ENCODE results near the gene SEPTIN5. TPM values are rescaled to one million over a fixed set of nuclear protein-coding genes. Genes with fewer than 3 reads are reported as not detected.

SEPTIN5 gene
- total RNA-seq, 1 donor from 2014 or later = 32.0 TPM

DNA sequence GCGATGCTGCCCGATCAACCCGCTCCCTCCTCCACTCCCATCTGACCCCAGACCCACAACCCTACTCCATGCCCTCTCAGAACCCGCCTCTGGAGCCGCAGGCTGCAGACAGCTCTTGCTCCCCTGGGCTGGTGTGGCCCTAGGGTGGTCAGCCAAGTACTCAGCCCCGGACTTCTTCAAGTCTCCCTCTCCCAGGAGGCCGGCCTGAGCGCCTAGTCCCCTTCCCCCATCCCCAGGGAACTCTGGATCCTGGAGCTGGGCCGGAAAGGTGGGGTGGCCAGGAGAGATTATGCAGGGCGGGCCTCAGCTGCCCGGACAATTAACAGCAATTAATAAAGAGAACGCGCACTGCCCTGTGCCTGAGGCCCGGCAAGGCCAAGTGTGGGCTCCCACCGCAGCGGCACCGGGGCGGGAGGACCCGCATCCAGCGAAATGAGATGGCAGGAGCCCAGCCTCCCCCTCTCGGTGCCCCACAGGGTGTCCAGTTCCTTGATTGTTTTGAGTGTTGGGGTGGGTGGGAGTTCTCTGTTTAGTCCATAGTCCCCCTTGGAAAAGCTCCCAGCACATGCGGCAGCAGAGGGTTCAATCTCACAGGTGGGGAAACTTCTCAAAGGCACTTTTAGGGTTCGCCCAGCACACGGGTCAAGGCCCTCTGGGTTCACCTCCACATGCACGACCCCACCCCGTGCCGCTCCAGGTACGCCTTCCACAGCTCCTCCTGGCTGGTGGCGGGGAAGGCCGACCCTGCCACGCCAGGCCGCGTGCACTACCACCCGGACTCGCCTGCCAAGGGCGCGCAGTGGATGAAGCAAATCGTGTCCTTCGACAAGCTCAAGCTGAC is 49.4 kb downstream of the SEPTIN5 start:
- Mint-ChIP-seq H3K27ac (no peak overlapping the region), H3K9me3 (ENCODE audit: low read depth) (no peaks in the 10 kb centered on the region), H3K4me1 (ENCODE audit: low read depth) (peaks cover 12% of the 10 kb centered on the region), H3K27me3 (peaks cover 65% of the 10 kb centered on the region), H3K36me3 (ENCODE audit: insufficient read depth) (peaks cover 1% of the 10 kb centered on the region), H3K4me3 (ENCODE audit: low read depth) (no peak overlapping the region)
- no peak for DNase-seq (ENCODE audit: low spot score, unreplicated experiment)
- TF ChIP-seq, protein P1, sequence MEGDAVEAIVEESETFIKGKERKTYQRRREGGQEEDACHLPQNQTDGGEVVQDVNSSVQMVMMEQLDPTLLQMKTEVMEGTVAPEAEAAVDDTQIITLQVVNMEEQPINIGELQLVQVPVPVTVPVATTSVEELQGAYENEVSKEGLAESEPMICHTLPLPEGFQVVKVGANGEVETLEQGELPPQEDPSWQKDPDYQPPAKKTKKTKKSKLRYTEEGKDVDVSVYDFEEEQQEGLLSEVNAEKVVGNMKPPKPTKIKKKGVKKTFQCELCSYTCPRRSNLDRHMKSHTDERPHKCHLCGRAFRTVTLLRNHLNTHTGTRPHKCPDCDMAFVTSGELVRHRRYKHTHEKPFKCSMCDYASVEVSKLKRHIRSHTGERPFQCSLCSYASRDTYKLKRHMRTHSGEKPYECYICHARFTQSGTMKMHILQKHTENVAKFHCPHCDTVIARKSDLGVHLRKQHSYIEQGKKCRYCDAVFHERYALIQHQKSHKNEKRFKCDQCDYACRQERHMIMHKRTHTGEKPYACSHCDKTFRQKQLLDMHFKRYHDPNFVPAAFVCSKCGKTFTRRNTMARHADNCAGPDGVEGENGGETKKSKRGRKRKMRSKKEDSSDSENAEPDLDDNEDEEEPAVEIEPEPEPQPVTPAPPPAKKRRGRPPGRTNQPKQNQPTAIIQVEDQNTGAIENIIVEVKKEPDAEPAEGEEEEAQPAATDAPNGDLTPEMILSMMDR (IDR thresholded peaks at IDR 0.05; ENCODE audit: unreplicated experiment) = no peak

DNA sequence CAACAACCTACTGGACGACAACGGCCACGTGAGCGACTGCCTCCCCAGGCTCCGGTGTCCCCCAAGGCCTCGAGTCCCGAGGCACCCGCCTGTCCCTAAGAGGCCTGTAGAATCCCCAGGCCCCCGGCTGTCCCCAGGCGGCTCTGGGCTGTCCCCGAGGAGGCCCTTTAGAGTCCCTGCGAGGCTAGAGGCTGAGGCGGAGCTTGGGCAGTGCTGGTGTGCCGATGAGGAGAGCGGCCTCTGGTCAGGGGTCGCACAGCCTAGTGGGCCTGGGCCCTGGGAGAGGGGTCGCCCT is 49.9 kb downstream of the SEPTIN5 start:
- Mint-ChIP-seq H3K4me3 (ENCODE audit: low read depth) (no peak overlapping the region), H3K27me3 (peaks cover 65% of the 10 kb centered on the region), H3K9me3 (ENCODE audit: low read depth) (no peaks in the 10 kb centered on the region), H3K4me1 (ENCODE audit: low read depth) (peaks cover 12% of the 10 kb centered on the region), H3K36me3 (ENCODE audit: insufficient read depth) (peaks cover 1% of the 10 kb centered on the region), H3K27ac (no peak overlapping the region)
- no peak for DNase-seq (ENCODE audit: low spot score, unreplicated experiment)
- TF ChIP-seq, protein P1 (IDR thresholded peaks at IDR 0.05; ENCODE audit: unreplicated experiment) = no peak

DNA sequence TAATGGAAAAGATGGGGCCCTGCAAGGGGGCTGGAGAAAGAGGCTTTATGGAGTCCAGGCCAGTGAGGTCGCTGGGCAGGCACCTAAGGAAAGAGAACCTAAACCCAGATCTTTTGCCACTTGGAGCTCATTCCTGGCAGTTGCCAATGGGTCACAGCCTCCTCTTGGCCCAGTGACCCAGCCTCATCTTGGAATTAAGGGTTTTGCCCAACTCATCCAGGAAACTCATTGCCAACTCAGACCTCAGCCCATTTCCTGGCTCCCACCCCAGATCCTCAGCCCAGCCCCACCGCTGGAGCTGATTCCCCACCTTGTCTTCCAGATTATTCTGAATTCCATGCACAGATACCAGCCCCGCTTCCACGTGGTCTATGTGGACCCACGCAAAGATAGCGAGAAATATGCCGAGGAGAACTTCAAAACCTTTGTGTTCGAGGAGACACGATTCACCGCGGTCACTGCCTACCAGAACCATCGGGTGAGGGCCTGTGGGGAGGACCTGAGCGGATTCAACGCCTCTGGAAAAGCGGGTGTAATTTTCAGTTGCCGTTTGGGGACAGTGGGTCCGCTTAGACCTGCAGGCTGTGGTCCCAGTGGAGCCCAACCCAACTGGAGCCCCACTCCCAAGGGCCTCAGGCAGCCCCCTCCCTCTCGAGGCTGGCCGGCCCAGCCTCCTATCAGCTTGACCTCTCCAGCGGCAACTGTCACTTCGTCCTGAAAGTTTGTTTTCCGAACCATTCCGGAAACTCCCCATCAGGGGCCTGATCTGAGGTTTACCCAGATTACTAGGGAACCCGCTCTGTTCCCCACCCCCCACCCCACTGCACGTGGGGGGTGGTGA is 50.6 kb downstream of the SEPTIN5 start:
- TF ChIP-seq, protein P1 (IDR thresholded peaks at IDR 0.05; ENCODE audit: unreplicated experiment) = no peak
- H3K36me3 Mint-ChIP-seq (ENCODE audit: insufficient read depth) = peaks cover 1% of the 10 kb centered on the region
- no peak for DNase-seq (ENCODE audit: low spot score, unreplicated experiment)
- H3K27ac Mint-ChIP-seq = no peak overlapping the region
- no peak overlapping the region for H3K4me3 Mint-ChIP-seq (ENCODE audit: low read depth)
- no peaks in the 10 kb centered on the region for H3K9me3 Mint-ChIP-seq (ENCODE audit: low read depth)
- peaks cover 11% of the 10 kb centered on the region for H3K4me1 Mint-ChIP-seq (ENCODE audit: low read depth)
- H3K27me3 Mint-ChIP-seq = peaks cover 65% of the 10 kb centered on the region

DNA sequence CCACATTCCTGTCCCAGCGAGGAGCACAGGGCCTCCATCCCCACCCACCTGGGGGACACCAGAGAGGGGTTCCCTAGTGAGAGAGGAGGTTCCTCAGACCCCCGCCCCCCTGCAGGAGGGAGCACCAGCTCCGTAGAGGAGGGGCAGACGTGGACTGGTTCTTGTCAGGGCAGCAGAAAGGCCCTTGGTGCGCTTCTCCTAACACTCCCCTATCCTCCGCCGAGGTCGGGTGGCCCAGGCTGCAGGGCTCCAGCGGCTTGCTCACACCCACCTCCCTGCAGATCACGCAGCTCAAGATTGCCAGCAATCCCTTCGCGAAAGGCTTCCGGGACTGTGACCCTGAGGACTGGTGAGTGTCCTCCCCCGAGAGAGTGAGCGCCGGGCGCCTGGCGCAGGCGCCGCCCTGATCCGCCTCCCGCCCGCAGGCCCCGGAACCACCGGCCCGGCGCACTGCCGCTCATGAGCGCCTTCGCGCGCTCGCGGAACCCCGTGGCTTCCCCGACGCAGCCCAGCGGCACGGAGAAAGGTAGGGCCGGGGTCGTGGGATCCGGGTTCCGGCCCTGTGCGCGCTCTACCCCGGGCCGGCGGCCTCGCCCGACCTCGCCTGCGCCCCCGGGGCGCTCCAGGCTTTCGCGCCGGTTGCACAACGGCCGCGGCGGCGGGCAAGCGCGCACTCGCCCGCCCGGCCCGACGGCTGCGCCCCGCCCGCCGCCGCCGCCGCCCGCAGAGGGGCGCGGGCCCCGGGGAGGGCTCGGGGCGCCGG is 51.4 kb downstream of the SEPTIN5 start:
- TF ChIP-seq, protein P1 (IDR thresholded peaks at IDR 0.05; ENCODE audit: unreplicated experiment) = no peak
- Mint-ChIP-seq H3K27ac (no peak overlapping the region), H3K9me3 (ENCODE audit: low read depth) (no peaks in the 10 kb centered on the region), H3K4me3 (ENCODE audit: low read depth) (no peak overlapping the region), H3K27me3 (peaks cover 66% of the 10 kb centered on the region), H3K4me1 (ENCODE audit: low read depth) (peaks cover 8% of the 10 kb centered on the region), H3K36me3 (ENCODE audit: insufficient read depth) (peaks cover 1% of the 10 kb centered on the region)
- DNase-seq (ENCODE audit: low spot score, unreplicated experiment) = no peak

DNA sequence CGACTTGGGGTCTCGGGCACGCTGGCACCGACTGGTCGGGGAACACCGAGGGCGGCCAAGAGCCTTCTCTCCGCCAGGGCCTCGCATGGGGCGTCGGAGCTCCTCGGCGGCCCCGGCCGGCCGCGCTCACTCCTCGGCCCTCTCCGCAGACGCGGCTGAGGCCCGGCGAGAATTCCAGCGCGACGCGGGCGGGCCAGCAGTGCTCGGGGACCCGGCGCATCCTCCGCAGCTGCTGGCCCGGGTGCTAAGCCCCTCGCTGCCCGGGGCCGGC is 51.9 kb downstream of the SEPTIN5 start:
- Mint-ChIP-seq H3K36me3 (ENCODE audit: insufficient read depth) (peaks cover 1% of the 10 kb centered on the region), H3K4me1 (ENCODE audit: low read depth) (peaks cover 8% of the 10 kb centered on the region), H3K9me3 (ENCODE audit: low read depth) (no peaks in the 10 kb centered on the region), H3K27me3 (peaks cover 70% of the 10 kb centered on the region), H3K4me3 (ENCODE audit: low read depth) (no peak overlapping the region), H3K27ac (no peak overlapping the region)
- DNase-seq (ENCODE audit: low spot score, unreplicated experiment) = no peak
- TF ChIP-seq, protein P1 (IDR thresholded peaks at IDR 0.05; ENCODE audit: unreplicated experiment) = no peak

Measured in progenitor cell of endocrine pancreas (in vitro differentiated cells).